ENCODE measurements around the gene KRR1.
"Not testable (repeated sequence)": the region's sequence is repeated elsewhere in the genome, so short reads cannot be mapped to it uniquely, and the experiment has no call there.

KRR1 gene

GRCh38 chr12:75505706-75506312, 5.6 kb downstream of the KRR1 start:
- Histone ChIP-seq H3K4me1 (peaks cover 9% of the 10 kb centered on the region), H3K27me3 (ENCODE audit: low read depth) (no peaks in the 10 kb centered on the region), H3K9me3 (no peaks in the 10 kb centered on the region), H3K36me3 (replicated peaks) (peaks cover 53% of the 10 kb centered on the region), H3K4me3 (no peak overlapping the region)
- DNase-seq (ENCODE audit: low spot score in 2 of 2): no peak
- in situ Hi-C loops (cut with MboI; ENCODE audit: low sequenced_read_pairs): no loop called here

GRCh38 chr12:75503866-75504265, 7.5 kb downstream of the KRR1 start:
- H3K4me3 ChIP-seq: no peak overlapping the region
- H3K27me3 ChIP-seq (ENCODE audit: low read depth): no peaks in the 10 kb centered on the region
- no peaks in the 10 kb centered on the region for H3K4me1 ChIP-seq
- in situ Hi-C loops (cut with MboI; ENCODE audit: low sequenced_read_pairs): no loop called here
- H3K36me3 ChIP-seq (replicated peaks): peaks cover 64% of the 10 kb centered on the region
- H3K9me3 ChIP-seq: no peaks in the 10 kb centered on the region
- DNase-seq (ENCODE audit: low spot score in 2 of 2): no peak

- Histone ChIP-seq H3K36me3 (replicated peaks) (peaks cover 64% of the 10 kb centered on the region), H3K4me3 (no peak overlapping the region), H3K4me1 (no peaks in the 10 kb centered on the region), H3K27me3 (ENCODE audit: low read depth) (no peaks in the 10 kb centered on the region), H3K9me3 (no peaks in the 10 kb centered on the region)
- in situ Hi-C loops (cut with MboI; ENCODE audit: low sequenced_read_pairs): no loop called here
- DNase-seq (ENCODE audit: low spot score in 2 of 2): no peak
Observed at GRCh38 chr12:75503459-75503858, 8.0 kb downstream of the KRR1 start.

- no peaks in the 10 kb centered on the region for H3K9me3 ChIP-seq
- H3K27me3 ChIP-seq (ENCODE audit: low read depth): no peaks in the 10 kb centered on the region
- H3K4me3 ChIP-seq: no peak overlapping the region
- no peaks in the 10 kb centered on the region for H3K36me3 ChIP-seq (replicated peaks)
- H3K4me1 ChIP-seq: no peaks in the 10 kb centered on the region
- in situ Hi-C loops (cut with MboI; ENCODE audit: low sequenced_read_pairs): loop anchor here (25.0 kb wide), 1 partner anchor 971 kb away; no protein-coding TSS in a partner anchor
- DNase-seq (ENCODE audit: low spot score in 2 of 2): no peak
Observed at GRCh38 chr12:75491169-75491568, 20.2 kb downstream of the KRR1 start.

- H3K4me1 ChIP-seq: no peaks in the 10 kb centered on the region
- in situ Hi-C loops (cut with MboI; ENCODE audit: low sequenced_read_pairs): loop anchor here (25.0 kb wide), 1 partner anchor 973 kb away; no protein-coding TSS in a partner anchor
- H3K27me3 ChIP-seq (ENCODE audit: low read depth): no peaks in the 10 kb centered on the region
- no peak overlapping the region for H3K4me3 ChIP-seq
- H3K36me3 ChIP-seq (replicated peaks): no peaks in the 10 kb centered on the region
- no peak for DNase-seq (ENCODE audit: low spot score in 2 of 2)
- no peaks in the 10 kb centered on the region for H3K9me3 ChIP-seq
Observed at GRCh38 chr12:75489613-75490210, 21.7 kb downstream of the KRR1 start.

GRCh38 chr12:75489187-75489586, 22.2 kb downstream of the KRR1 start:
- DNase-seq (ENCODE audit: low spot score in 2 of 2): no peak
- Histone ChIP-seq H3K4me1 (no peaks in the 10 kb centered on the region), H3K27me3 (ENCODE audit: low read depth) (no peaks in the 10 kb centered on the region), H3K36me3 (replicated peaks) (no peaks in the 10 kb centered on the region), H3K4me3 (no peak overlapping the region), H3K9me3 (no peaks in the 10 kb centered on the region)
- in situ Hi-C loops (cut with MboI; ENCODE audit: low sequenced_read_pairs): loop anchor here (25.0 kb wide), 1 partner anchor 973 kb away; no protein-coding TSS in a partner anchor

- DNase-seq (ENCODE audit: low spot score in 2 of 2): peak in 1 of 2 experiments; percentile 52
- Histone ChIP-seq H3K36me3 (replicated peaks) (no peaks in the 10 kb centered on the region), H3K27me3 (ENCODE audit: low read depth) (no peaks in the 10 kb centered on the region), H3K4me3 (no peak overlapping the region), H3K4me1 (no peaks in the 10 kb centered on the region), H3K9me3 (no peaks in the 10 kb centered on the region)
- in situ Hi-C loops (cut with MboI; ENCODE audit: low sequenced_read_pairs): loop anchor here (25.0 kb wide), 1 partner anchor 974 kb away; no protein-coding TSS in a partner anchor
Observed at GRCh38 chr12:75488553-75488952, 22.9 kb downstream of the KRR1 start.

GRCh38 chr12:75487308-75487707, 24.1 kb downstream of the KRR1 start:
- Histone ChIP-seq H3K27me3 (ENCODE audit: low read depth) (no peaks in the 10 kb centered on the region), H3K4me1 (no peaks in the 10 kb centered on the region), H3K9me3 (no peaks in the 10 kb centered on the region), H3K36me3 (replicated peaks) (no peaks in the 10 kb centered on the region), H3K4me3 (no peak overlapping the region)
- in situ Hi-C loops (cut with MboI; ENCODE audit: low sequenced_read_pairs): loop anchor here (25.0 kb wide), 1 partner anchor 975 kb away; no protein-coding TSS in a partner anchor
- no peak for DNase-seq (ENCODE audit: low spot score in 2 of 2)

GRCh38 chr12:75484450-75484849, 27.0 kb downstream of the KRR1 start:
- in situ Hi-C loops (cut with MboI; ENCODE audit: low sequenced_read_pairs): loop anchor here (25.0 kb wide), 1 partner anchor 978 kb away; no protein-coding TSS in a partner anchor
- DNase-seq (ENCODE audit: low spot score in 2 of 2); H3K4me3 ChIP-seq; H3K4me1 ChIP-seq; H3K36me3 ChIP-seq (replicated peaks); H3K9me3 ChIP-seq; H3K27me3 ChIP-seq (ENCODE audit: low read depth): not testable (repeated sequence)

GRCh38 chr12:75483431-75483830, 28.0 kb downstream of the KRR1 start:
- H3K4me3 ChIP-seq: no peak overlapping the region
- DNase-seq (ENCODE audit: low spot score in 2 of 2): no peak
- peaks cover 6% of the 10 kb centered on the region for H3K4me1 ChIP-seq
- H3K9me3 ChIP-seq: no peaks in the 10 kb centered on the region
- H3K27me3 ChIP-seq (ENCODE audit: low read depth): no peaks in the 10 kb centered on the region
- in situ Hi-C loops (cut with MboI; ENCODE audit: low sequenced_read_pairs): loop anchor here (25.0 kb wide), 1 partner anchor 979 kb away; no protein-coding TSS in a partner anchor
- no peaks in the 10 kb centered on the region for H3K36me3 ChIP-seq (replicated peaks)

GRCh38 chr12:75482646-75483045, 28.8 kb downstream of the KRR1 start:
- Histone ChIP-seq H3K9me3 (no peaks in the 10 kb centered on the region), H3K4me3 (no peak overlapping the region), H3K36me3 (replicated peaks) (no peaks in the 10 kb centered on the region), H3K27me3 (ENCODE audit: low read depth) (no peaks in the 10 kb centered on the region), H3K4me1 (peaks cover 6% of the 10 kb centered on the region)
- no peak for DNase-seq (ENCODE audit: low spot score in 2 of 2)
- in situ Hi-C loops (cut with MboI; ENCODE audit: low sequenced_read_pairs): loop anchor here (25.0 kb wide), 1 partner anchor 980 kb away; no protein-coding TSS in a partner anchor

- Histone ChIP-seq H3K9me3 (no peaks in the 10 kb centered on the region), H3K4me1 (peaks cover 6% of the 10 kb centered on the region), H3K36me3 (replicated peaks) (no peaks in the 10 kb centered on the region), H3K27me3 (ENCODE audit: low read depth) (no peaks in the 10 kb centered on the region), H3K4me3 (no peak overlapping the region)
- in situ Hi-C loops (cut with MboI; ENCODE audit: low sequenced_read_pairs): loop anchor here (25.0 kb wide), 1 partner anchor 981 kb away; no protein-coding TSS in a partner anchor
- no peak for DNase-seq (ENCODE audit: low spot score in 2 of 2)
Observed at GRCh38 chr12:75481774-75482173, 29.6 kb downstream of the KRR1 start.

GRCh38 chr12:75481013-75481705, 30.2 kb downstream of the KRR1 start:
- H3K27me3 ChIP-seq (ENCODE audit: low read depth): no peaks in the 10 kb centered on the region
- H3K36me3 ChIP-seq (replicated peaks): no peaks in the 10 kb centered on the region
- no peaks in the 10 kb centered on the region for H3K9me3 ChIP-seq
- peaks cover 6% of the 10 kb centered on the region for H3K4me1 ChIP-seq
- in situ Hi-C loops (cut with MboI; ENCODE audit: low sequenced_read_pairs): loop anchor here (25.0 kb wide), 1 partner anchor 981 kb away; no protein-coding TSS in a partner anchor
- H3K4me3 ChIP-seq: no peak overlapping the region
- DNase-seq (ENCODE audit: low spot score in 2 of 2): no peak
